SU-DHL-6 (cell line): ENCODE data around the gene NCKAP5.

Experiments
- H2AFZ ChIP-seq: fragments of 200-600 bp; sonication (generic); 2 replicates; pipeline ENCODE4 v1.6.1; 2014; ENCODE audit warnings: low read depth, mild to moderate bottlenecking, moderate library complexity, mixed read lengths, antibody characterized with exemption, low read length; ENCODE audit not compliant: severe bottlenecking
- H3F3A ChIP-seq: fragments of 200-600 bp; shearing (Covaris generic); 2 replicates; pipeline ENCODE4 v1.6.0; 2016; ENCODE audit warnings: antibody characterized with exemption, mild to moderate bottlenecking; ENCODE audit not compliant: insufficient read depth
- H3K27ac ChIP-seq: fragments of 200-600 bp; sonication (generic); 2 replicates; pipeline ENCODE4 v1.5.1; 2016; ENCODE audit warnings: low read depth, mild to moderate bottlenecking, low read length, moderate library complexity, mixed read lengths
- H3K27me3 ChIP-seq: fragments of 200-600 bp; sonication (generic), shearing (Covaris generic); 2 replicates; pipeline ENCODE4 v1.6.0; 2014; ENCODE audit warnings: mild to moderate bottlenecking, low read length
- H3K36me3 ChIP-seq: fragments of 200-600 bp; sonication (generic); 2 replicates; pipeline ENCODE4 v1.6.1; 2014; ENCODE audit warnings: mild to moderate bottlenecking, low read length, mixed read lengths
- H3K4me2 ChIP-seq: fragments of 300-600, 200-600 bp; shearing (Covaris generic), sonication (generic); 2 replicates; pipeline ENCODE4 v1.6.0; 2014; ENCODE audit warnings: low read length, low read depth, mild to moderate bottlenecking; ENCODE audit not compliant: poor library complexity, severe bottlenecking
- H3K4me3 ChIP-seq: fragments of 200-600 bp; sonication (generic); 2 replicates; pipeline ENCODE4 v1.5.1; 2014; ENCODE audit warnings: antibody characterized with exemption, low read length, mild to moderate bottlenecking, mixed read lengths; ENCODE audit not compliant: insufficient read depth, poor library complexity, severe bottlenecking
- H3K79me2 ChIP-seq: fragments of 200-600 bp; sonication (generic); 2 replicates; pipeline ENCODE4 v1.6.1; 2014; ENCODE audit warnings: mild to moderate bottlenecking, low read length, moderate library complexity; ENCODE audit not compliant: insufficient read depth
- H3K9ac ChIP-seq: fragments of 200-600 bp; sonication (generic); 2 replicates; pipeline ENCODE4 v1.7.0; 2014; ENCODE audit warnings: mild to moderate bottlenecking, low read length
- H3K9me2 ChIP-seq: fragments of 200-600 bp; sonication (generic); replicated peaks from 2 replicates; pipeline ENCODE4 v1.6.1; 2014; ENCODE audit warnings: low read length; ENCODE audit not compliant: insufficient read depth
- H3K9me3 ChIP-seq: fragments of 200-600 bp; sonication (generic); 2 replicates; pipeline ENCODE4 v1.6.1; 2014; ENCODE audit warnings: low read length, mixed read lengths; ENCODE audit not compliant: insufficient read depth
- H4K20me1 ChIP-seq: fragments of 200-600 bp; sonication (generic); 2 replicates; pipeline ENCODE4 v1.6.1; 2014; ENCODE audit warnings: low read depth, mild to moderate bottlenecking, antibody characterized with exemption, low read length, moderate library complexity, mixed read lengths
- CTCF ChIP-seq: fragments of 200-600 bp; sonication (generic); IDR thresholded peaks from one replicate; pipeline ENCODE4 v1.5.1; 2017; ENCODE audit warnings: antibody characterized with exemption, mild to moderate bottlenecking, low read length, moderate library complexity; ENCODE audit not compliant: insufficient read depth, poor library complexity, severe bottlenecking
- EZH2phosphoT487 ChIP-seq: fragments of 200-600 bp; sonication (generic), shearing (Covaris generic); conservative IDR thresholded peaks from 2 replicates; pipeline ENCODE4 v1.6.1; 2018; ENCODE audit warnings: mild to moderate bottlenecking, antibody characterized with exemption, low read length, moderate library complexity, mixed read lengths

NCKAP5 gene

GRCh38 chr2:133492719-133493380, 75.4 kb downstream of the NCKAP5 start:
- H3K9me3 ChIP-seq: no peaks in the 10 kb centered on the region
- H2AFZ ChIP-seq: no peak overlapping the region
- no peaks in the 10 kb centered on the region for H3K36me3 ChIP-seq
- H3K4me2 ChIP-seq: no peak overlapping the region
- no peak overlapping the region for H3K4me3 ChIP-seq
- no peaks in the 10 kb centered on the region for H3K27me3 ChIP-seq
- H3K9ac ChIP-seq: no peak overlapping the region
- H3F3A ChIP-seq: no peaks in the 10 kb centered on the region
- H4K20me1 ChIP-seq: no peaks in the 10 kb centered on the region
- no peaks in the 10 kb centered on the region for H3K79me2 ChIP-seq
- no peak overlapping the region for H3K27ac ChIP-seq
- TF ChIP-seq CTCF (no peak), EZH2phosphoT487 (no peak)
- H3K9me2 ChIP-seq: no peaks in the 10 kb centered on the region

- no peaks in the 10 kb centered on the region for H3F3A ChIP-seq
- TF ChIP-seq EZH2phosphoT487: no peak
- no peak for TF ChIP-seq CTCF
These were observed 77.8 kb downstream of the NCKAP5 start for GRCh38 chr2:133490411-133490980.

GRCh38 chr2:133489641-133490410, 78.4 kb downstream of the NCKAP5 start:
- Histone ChIP-seq H3K27ac (no peak overlapping the region), H4K20me1 (no peaks in the 10 kb centered on the region), H3K9ac (no peak overlapping the region), H3K27me3 (no peaks in the 10 kb centered on the region), H2AFZ (no peak overlapping the region), H3K79me2 (no peaks in the 10 kb centered on the region), H3K4me3 (no peak overlapping the region), H3F3A (no peaks in the 10 kb centered on the region), H3K36me3 (no peaks in the 10 kb centered on the region), H3K4me2 (no peak overlapping the region), H3K9me3 (no peaks in the 10 kb centered on the region), H3K9me2 (no peaks in the 10 kb centered on the region)
- TF ChIP-seq EZH2phosphoT487: no peak
- TF ChIP-seq CTCF: no peak

More at GRCh38 chr2:133490411-133490980, 77.8 kb downstream of the NCKAP5 start:
- no peak overlapping the region for H3K4me3 ChIP-seq
- no peaks in the 10 kb centered on the region for H4K20me1 ChIP-seq
- no peaks in the 10 kb centered on the region for H3K36me3 ChIP-seq
- H3K9ac ChIP-seq: no peak overlapping the region
- H3K27me3 ChIP-seq: no peaks in the 10 kb centered on the region
- H3K4me2 ChIP-seq: no peak overlapping the region
- no peaks in the 10 kb centered on the region for H3K79me2 ChIP-seq
- no peaks in the 10 kb centered on the region for H3K9me2 ChIP-seq
- H3K27ac ChIP-seq: no peak overlapping the region
- no peaks in the 10 kb centered on the region for H3K9me3 ChIP-seq
- no peak overlapping the region for H2AFZ ChIP-seq
